Measurements from ENCODE around the gene IL6ST. TPM values are rescaled to one million over a fixed set of nuclear protein-coding genes. Genes with fewer than 3 reads are reported as not detected.

The IL6ST gene
- total RNA-seq, 3 donors from 2014 or later, result 78.0 to 209 (median 126) TPM

- H3K9me3 ChIP-seq, result no peaks in the 10 kb centered on the region
- H3K4me3 ChIP-seq, result no peak overlapping the region
- H3K4me1 ChIP-seq (ENCODE audit: low read depth), result no peaks in the 10 kb centered on the region
- TF ChIP-seq, protein P1, sequence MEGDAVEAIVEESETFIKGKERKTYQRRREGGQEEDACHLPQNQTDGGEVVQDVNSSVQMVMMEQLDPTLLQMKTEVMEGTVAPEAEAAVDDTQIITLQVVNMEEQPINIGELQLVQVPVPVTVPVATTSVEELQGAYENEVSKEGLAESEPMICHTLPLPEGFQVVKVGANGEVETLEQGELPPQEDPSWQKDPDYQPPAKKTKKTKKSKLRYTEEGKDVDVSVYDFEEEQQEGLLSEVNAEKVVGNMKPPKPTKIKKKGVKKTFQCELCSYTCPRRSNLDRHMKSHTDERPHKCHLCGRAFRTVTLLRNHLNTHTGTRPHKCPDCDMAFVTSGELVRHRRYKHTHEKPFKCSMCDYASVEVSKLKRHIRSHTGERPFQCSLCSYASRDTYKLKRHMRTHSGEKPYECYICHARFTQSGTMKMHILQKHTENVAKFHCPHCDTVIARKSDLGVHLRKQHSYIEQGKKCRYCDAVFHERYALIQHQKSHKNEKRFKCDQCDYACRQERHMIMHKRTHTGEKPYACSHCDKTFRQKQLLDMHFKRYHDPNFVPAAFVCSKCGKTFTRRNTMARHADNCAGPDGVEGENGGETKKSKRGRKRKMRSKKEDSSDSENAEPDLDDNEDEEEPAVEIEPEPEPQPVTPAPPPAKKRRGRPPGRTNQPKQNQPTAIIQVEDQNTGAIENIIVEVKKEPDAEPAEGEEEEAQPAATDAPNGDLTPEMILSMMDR (IDR thresholded peaks at IDR 0.05), result no peak
- no peak for ATAC-seq
- DNase-seq, result no peak
- no peaks in the 10 kb centered on the region for H3K36me3 ChIP-seq (ENCODE audit: low read depth)
- intact Hi-C loops (cut with DNase I, micrococcal nuclease), result no loop called here
Measured at GRCh38 chr5:55929020-55929799, 65.6 kb downstream of the IL6ST start.

- TF ChIP-seq, protein P1 (IDR thresholded peaks at IDR 0.05), result no peak
- intact Hi-C loops (cut with DNase I, micrococcal nuclease), result no loop called here
- no peak for DNase-seq
Measured at GRCh38 chr5:55927861-55928655, 66.7 kb downstream of the IL6ST start.

DNA sequence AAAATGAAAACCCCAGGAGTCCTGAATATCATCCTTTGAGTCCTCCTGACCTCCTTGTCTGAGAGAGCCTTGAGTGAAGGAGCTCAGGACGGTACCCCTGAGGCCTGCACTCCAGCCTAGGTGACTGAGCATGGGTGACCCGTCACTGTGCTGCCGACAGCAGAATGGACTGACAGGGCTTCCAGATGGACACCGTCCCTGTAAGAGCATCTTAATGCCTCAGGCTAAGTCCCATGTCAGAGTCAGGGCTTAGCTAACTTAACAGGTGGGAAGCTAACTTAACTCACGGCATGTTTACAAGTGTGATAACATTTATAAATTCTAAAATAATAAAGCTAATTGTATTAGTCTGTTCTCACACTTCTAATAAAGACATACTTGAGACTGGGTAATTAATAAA, 68.3 kb downstream of the IL6ST start:
- H3K4me3 ChIP-seq, result no peak overlapping the region
- DNase-seq (no peak), ATAC-seq (no peak)
- H3K36me3 ChIP-seq (ENCODE audit: low read depth), result no peaks in the 10 kb centered on the region
- no peaks in the 10 kb centered on the region for H3K4me1 ChIP-seq (ENCODE audit: low read depth)
- intact Hi-C loops (cut with DNase I, micrococcal nuclease), result no loop called here
- H3K9me3 ChIP-seq, result no peaks in the 10 kb centered on the region
- TF ChIP-seq, protein P1 (IDR thresholded peaks at IDR 0.05), result no peak

More at GRCh38 chr5:55927861-55928655, 66.7 kb downstream of the IL6ST start:
- Histone ChIP-seq H3K4me1 (ENCODE audit: low read depth) (no peaks in the 10 kb centered on the region), H3K36me3 (ENCODE audit: low read depth) (no peaks in the 10 kb centered on the region), H3K4me3 (no peak overlapping the region), H3K9me3 (no peaks in the 10 kb centered on the region)
- no peak for ATAC-seq

GRCh38 chr5:55925712-55926111, 69.1 kb downstream of the IL6ST start:
- Histone ChIP-seq H3K4me1 (ENCODE audit: low read depth) (no peaks in the 10 kb centered on the region), H3K4me3 (no peak overlapping the region), H3K9me3 (no peaks in the 10 kb centered on the region), H3K36me3 (ENCODE audit: low read depth) (no peaks in the 10 kb centered on the region)
- no peak for DNase-seq
- intact Hi-C loops (cut with DNase I, micrococcal nuclease), result no loop called here
- no peak for ATAC-seq
- TF ChIP-seq, protein P1 (IDR thresholded peaks at IDR 0.05), result no peak

DNA sequence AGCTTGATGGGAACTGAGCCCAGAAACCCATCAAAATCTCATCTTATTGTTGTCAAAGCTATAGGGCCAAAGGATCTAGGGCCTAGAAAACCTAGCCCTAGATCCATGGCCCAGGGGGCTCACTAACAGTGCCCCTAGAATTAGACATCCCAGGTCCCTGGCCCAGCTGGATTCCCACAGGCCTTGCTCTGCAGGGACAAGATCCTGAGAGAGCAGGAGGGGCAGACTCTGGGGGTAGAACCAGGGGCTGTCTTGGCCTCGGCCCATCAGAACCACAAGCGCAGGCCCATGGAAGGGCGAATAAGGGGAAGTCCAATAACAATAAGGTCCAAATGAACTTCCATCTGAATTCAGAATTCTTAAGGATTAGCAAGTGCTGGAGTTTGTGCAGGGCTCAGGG, 69.6 kb downstream of the IL6ST start:
- DNase-seq, result no peak
- no peaks in the 10 kb centered on the region for H3K4me1 ChIP-seq (ENCODE audit: low read depth)
- ATAC-seq, result no peak
- TF ChIP-seq, protein P1 (IDR thresholded peaks at IDR 0.05), result no peak
- intact Hi-C loops (cut with DNase I, micrococcal nuclease), result no loop called here
- H3K36me3 ChIP-seq (ENCODE audit: low read depth), result no peaks in the 10 kb centered on the region
- no peaks in the 10 kb centered on the region for H3K9me3 ChIP-seq
- H3K4me3 ChIP-seq, result no peak overlapping the region

Data from mucosa of descending colon (tissue), 3 donors.